Measurements from ENCODE around the gene TTLL13. TPM values are rescaled to one million over a fixed set of nuclear protein-coding genes. Genes with fewer than 3 reads are reported as not detected.

TTLL13 gene
- total and polyA plus RNA-seq, 2 of the 4 experiments (the other 2 are of a cell fraction): 0.10 TPM; not detected in 1

DNA sequence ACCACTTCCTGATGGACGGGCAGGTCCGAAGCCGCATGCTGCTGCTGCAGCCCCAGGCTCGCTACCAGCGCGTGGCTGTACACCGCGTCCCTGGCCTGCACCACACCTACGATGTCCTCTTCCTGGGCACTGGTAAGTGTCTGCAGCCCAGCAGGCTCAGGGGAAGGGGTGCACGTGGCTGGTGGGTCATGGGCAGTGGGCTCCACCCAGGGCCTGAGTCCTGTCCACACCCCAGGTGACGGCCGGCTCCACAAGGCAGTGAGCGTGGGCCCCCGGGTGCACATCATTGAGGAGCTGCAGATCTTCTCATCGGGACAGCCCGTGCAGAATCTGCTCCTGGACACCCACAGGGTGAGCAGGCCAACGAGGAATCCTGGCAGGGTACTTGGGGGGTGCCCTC is 24.3 kb upstream of the TTLL13 start:
- intact Hi-C loops (cut with micrococcal nuclease): loop anchor here (10.0 kb wide), 1 partner anchor 140 kb away; no protein-coding TSS in a partner anchor
- no peak overlapping the region for H3K14ac ChIP-seq (replicated peaks; ENCODE audit: low read depth, low read length)
- dilution Hi-C loops (cut with HindIII; ENCODE audit: low sequenced_read_pairs, unreplicated experiment): no loop called here
- no peak overlapping the region for H3K23ac ChIP-seq (ENCODE audit: low read depth, low read length)
- H2AK9ac ChIP-seq (replicated peaks; ENCODE audit: low read depth, low read length, poor library complexity): no peak overlapping the region
- ChIA-PET CTCF (no interaction called here), POLR2A (ENCODE audit: unreplicated experiment) (no interaction called here)
- no peak for DNase-seq
- no peak overlapping the region for H3K4me2 ChIP-seq (ENCODE audit: low read depth, low read length)
- peaks cover 52% of the 10 kb centered on the region for H3K36me3 ChIP-seq (ENCODE audit: control insufficient read depth, insufficient read depth, low read length)
- in situ Hi-C loops (cut with MboI; ENCODE audit: low sequenced_read_pairs): loop anchor here (10.0 kb wide), 1 partner anchor 330 kb away; the partner anchor contains the start of gene AP3S2
- H2AK5ac ChIP-seq (ENCODE audit: low read depth, low read length): no peak overlapping the region
- no peaks in the 10 kb centered on the region for H4K20me1 ChIP-seq (ENCODE audit: insufficient read depth, low read length)
- BruUV-seq (replicated peaks): no TSS peak
- no peak overlapping the region for H3K9ac ChIP-seq (ENCODE audit: low read depth, low read length)
- H3K9me1 ChIP-seq (ENCODE audit: insufficient read depth, low read length): no peaks in the 10 kb centered on the region
- H4K91ac ChIP-seq (ENCODE audit: insufficient read depth, low read depth, low read length): no peak overlapping the region
- no peaks in the 10 kb centered on the region for H3K9me3 ChIP-seq (ENCODE audit: control insufficient read depth, insufficient read depth, low read length)
- no peak overlapping the region for H3K56ac ChIP-seq (ENCODE audit: extremely low read depth, insufficient read depth, low read length)
- H3K27ac ChIP-seq (ENCODE audit: insufficient read depth, low read length): no peak overlapping the region
- no peak overlapping the region for H3K18ac ChIP-seq (ENCODE audit: low read depth, low read length)
- H2BK5ac ChIP-seq (ENCODE audit: low read depth, low read length, poor library complexity, severe bottlenecking): no peak overlapping the region
- no peak for ATAC-seq (ENCODE audit: low read depth)
- H2BK120ac ChIP-seq (ENCODE audit: low read depth, low read length): no peak overlapping the region
- TF ChIP-seq RFX5 (IDR thresholded peaks at IDR 0.05; ENCODE audit: low read depth, low read length) (no peak), POLR2A (IDR thresholded peaks at IDR 0.05; ENCODE audit: low read depth, low read length) (no peak), RCOR1 (IDR thresholded peaks at IDR 0.05; ENCODE audit: insufficient replicate concordance, low read length) (no peak), CHD1 (IDR thresholded peaks at IDR 0.05; ENCODE audit: low read depth, low read length) (no peak), CEBPB (IDR thresholded peaks at IDR 0.05; ENCODE audit: low read depth, low read length) (no peak), MXI1 (IDR thresholded peaks at IDR 0.05; ENCODE audit: borderline replicate concordance, low read depth, low read length) (no peak), RAD21 (IDR thresholded peaks at IDR 0.05; ENCODE audit: low read length) (no peak), SMC3 (IDR thresholded peaks at IDR 0.05; ENCODE audit: low read depth, low read length) (no peak), MAFK (IDR thresholded peaks at IDR 0.05; ENCODE audit: low read depth, low read length) (no peak), USF2 (IDR thresholded peaks at IDR 0.05; ENCODE audit: low read depth, low read length) (no peak), MAZ (IDR thresholded peaks at IDR 0.05; ENCODE audit: borderline replicate concordance, low read depth, low read length) (no peak), NFE2L2 (IDR thresholded peaks at IDR 0.05; ENCODE audit: low read depth, low read length) (no peak), FOS (IDR thresholded peaks at IDR 0.05; ENCODE audit: low read depth, low read length) (no peak), BHLHE40 (IDR thresholded peaks at IDR 0.05; ENCODE audit: low read depth, low read length) (no peak), ELK1 (IDR thresholded peaks at IDR 0.05; ENCODE audit: borderline replicate concordance, low read depth, low read length) (no peak)
- TF ChIP-seq, protein P1, sequence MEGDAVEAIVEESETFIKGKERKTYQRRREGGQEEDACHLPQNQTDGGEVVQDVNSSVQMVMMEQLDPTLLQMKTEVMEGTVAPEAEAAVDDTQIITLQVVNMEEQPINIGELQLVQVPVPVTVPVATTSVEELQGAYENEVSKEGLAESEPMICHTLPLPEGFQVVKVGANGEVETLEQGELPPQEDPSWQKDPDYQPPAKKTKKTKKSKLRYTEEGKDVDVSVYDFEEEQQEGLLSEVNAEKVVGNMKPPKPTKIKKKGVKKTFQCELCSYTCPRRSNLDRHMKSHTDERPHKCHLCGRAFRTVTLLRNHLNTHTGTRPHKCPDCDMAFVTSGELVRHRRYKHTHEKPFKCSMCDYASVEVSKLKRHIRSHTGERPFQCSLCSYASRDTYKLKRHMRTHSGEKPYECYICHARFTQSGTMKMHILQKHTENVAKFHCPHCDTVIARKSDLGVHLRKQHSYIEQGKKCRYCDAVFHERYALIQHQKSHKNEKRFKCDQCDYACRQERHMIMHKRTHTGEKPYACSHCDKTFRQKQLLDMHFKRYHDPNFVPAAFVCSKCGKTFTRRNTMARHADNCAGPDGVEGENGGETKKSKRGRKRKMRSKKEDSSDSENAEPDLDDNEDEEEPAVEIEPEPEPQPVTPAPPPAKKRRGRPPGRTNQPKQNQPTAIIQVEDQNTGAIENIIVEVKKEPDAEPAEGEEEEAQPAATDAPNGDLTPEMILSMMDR (conservative IDR thresholded peaks at IDR 0.05; ENCODE audit: low read depth, low read length): no peak
- H2BK15ac ChIP-seq (ENCODE audit: low read depth, low read length): no peak overlapping the region
- peaks cover 3% of the 10 kb centered on the region; the same call in 1 of the 2 replicates for H3K4me1 ChIP-seq (ENCODE audit: control insufficient read depth, insufficient read depth, low read length)
- H3K4ac ChIP-seq (ENCODE audit: low read depth, low read length): no peak overlapping the region
- 95% methylated on average over 4 of the region's 17 CpGs; no CpG with 5 or more reads in 1 of the 2 experiments for WGBS, 2 experiments (ENCODE audit: extremely low coverage in 2 of 2, insufficient read length in 1 of 2)
- no peak overlapping the region for H2AFZ ChIP-seq (replicated peaks; ENCODE audit: low read length, poor library complexity)
- no peak overlapping the region for H4K8ac ChIP-seq (ENCODE audit: low read depth in 2 of 2, low read length in 2 of 2)
- H3K27me3 ChIP-seq (ENCODE audit: control insufficient read depth, insufficient read depth, low read length): no peaks in the 10 kb centered on the region
- H2BK20ac ChIP-seq (ENCODE audit: low read depth, low read length): no peak overlapping the region
- H3K79me1 ChIP-seq (ENCODE audit: low read depth in 1 of 2, low read length in 2 of 2): peaks cover 0 to 4% of the 10 kb centered on the region in 2 experiments; a peak in 2 of 4 replicates
- no peak overlapping the region for H3K4me3 ChIP-seq (ENCODE audit: insufficient read depth, low read depth, low read length)
- no peak overlapping the region for H4K5ac ChIP-seq (ENCODE audit: low read depth, low read length)

All from IMR-90 (cell line).